Measurements from ENCODE around the gene KDM8.

KDM8 gene

DNA sequence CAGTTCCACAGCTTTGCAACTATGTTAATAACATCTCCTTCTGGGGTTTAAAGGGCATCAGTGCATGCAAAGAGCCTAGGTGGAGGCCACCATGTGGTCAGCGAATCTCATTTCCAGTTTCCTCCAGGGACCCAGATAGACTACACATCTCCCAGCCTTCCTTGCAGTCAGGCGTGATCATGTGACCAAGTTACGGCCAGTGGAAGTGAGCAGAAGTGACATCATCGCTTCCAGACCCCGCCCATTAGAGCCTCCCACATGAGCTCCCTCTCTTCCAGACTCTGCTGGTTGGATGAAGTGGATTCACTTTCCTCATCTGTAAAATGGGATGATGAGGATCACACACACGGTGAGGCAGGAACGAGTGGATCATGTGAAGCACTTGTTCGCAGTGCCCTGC is 27.4 kb upstream of the KDM8 start:
- Histone ChIP-seq H3K56ac (ENCODE audit: low read length) (no peak overlapping the region), H3K23ac (ENCODE audit: low read length) (no peak overlapping the region), H3K79me2 (ENCODE audit: control insufficient read depth, insufficient read depth, low read length) (no peaks in the 10 kb centered on the region), H2BK120ac (ENCODE audit: low read depth, low read length) (no peak overlapping the region), H4K5ac (ENCODE audit: low read length) (no peak overlapping the region), H2BK15ac (replicated peaks; ENCODE audit: low read depth) (no peak overlapping the region), H3K27ac (ENCODE audit: low read depth, low read length) (no peak overlapping the region), H3K18ac (ENCODE audit: low read length) (no peak overlapping the region), H3K4me2 (ENCODE audit: low read length) (no peak overlapping the region), H3K4me1 (ENCODE audit: control insufficient read depth, low read depth, low read length) (no peaks in the 10 kb centered on the region), H3K4ac (ENCODE audit: low read depth, low read length) (no peak overlapping the region), H3K9ac (ENCODE audit: low read length) (no peak overlapping the region), H2AK5ac (ENCODE audit: low read length) (no peak overlapping the region), H4K8ac (ENCODE audit: low read depth, low read length) (no peak overlapping the region), H3K27me3 (ENCODE audit: insufficient read depth, low read length, poor library complexity) (no peaks in the 10 kb centered on the region), H2BK5ac (ENCODE audit: low read length) (no peak overlapping the region), H3K36me3 (ENCODE audit: control insufficient read depth, insufficient read depth, low read length) (no peaks in the 10 kb centered on the region), H3K4me3 (ENCODE audit: low read length) (no peak overlapping the region), H3K79me1 (ENCODE audit: low read length) (no peaks in the 10 kb centered on the region)
- DNase-seq = peak; percentile 48
- no CpG with 5 or more reads among the region's 8 CpGs for WGBS (ENCODE audit: extremely low coverage, insufficient coverage, low lambda C conversion rate)

DNA sequence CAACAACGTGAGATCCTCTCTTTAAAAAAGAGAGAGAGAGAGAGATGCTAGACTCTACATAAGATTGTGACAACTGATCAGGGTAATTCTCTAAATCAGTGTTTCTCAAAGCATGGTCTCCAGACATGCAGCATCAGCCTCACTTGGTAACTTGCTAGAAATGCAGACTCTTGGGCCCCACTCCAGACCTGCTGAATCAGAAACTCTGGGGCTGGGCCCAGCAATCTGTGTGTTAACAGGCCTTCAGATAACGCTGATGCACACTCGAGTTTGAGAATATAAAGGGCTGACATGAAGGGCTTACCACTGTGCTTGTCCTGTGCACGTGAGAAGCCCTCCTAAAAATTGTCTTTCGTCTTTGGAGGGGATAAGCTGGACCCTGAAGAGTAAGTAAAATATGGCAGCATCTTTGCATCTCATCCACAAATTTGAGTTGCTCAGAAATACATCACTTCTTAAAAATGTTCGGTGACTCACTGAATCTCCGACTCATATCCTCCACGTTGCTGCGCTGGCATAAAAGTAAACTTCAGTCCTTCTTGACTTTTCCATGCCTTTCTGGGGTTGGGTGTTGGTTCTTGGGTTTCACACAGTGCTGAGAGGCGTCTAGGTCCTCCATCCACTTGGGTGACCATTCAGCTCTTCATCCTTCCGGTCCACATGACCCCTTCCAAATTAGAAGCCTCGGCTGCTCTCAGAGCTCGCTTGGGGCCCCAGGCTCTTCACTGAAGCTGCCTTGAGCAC is 26.1 kb upstream of the KDM8 start:
- Histone ChIP-seq H2BK15ac (replicated peaks; ENCODE audit: low read depth) (no peak overlapping the region), H3K4me1 (ENCODE audit: control insufficient read depth, low read depth, low read length) (no peaks in the 10 kb centered on the region), H3K4me2 (ENCODE audit: low read length) (no peak overlapping the region), H4K5ac (ENCODE audit: low read length) (no peak overlapping the region), H3K23ac (ENCODE audit: low read length) (no peak overlapping the region), H3K4me3 (ENCODE audit: low read length) (no peak overlapping the region), H3K27me3 (ENCODE audit: insufficient read depth, low read length, poor library complexity) (no peaks in the 10 kb centered on the region), H2BK5ac (ENCODE audit: low read length) (no peak overlapping the region), H3K36me3 (ENCODE audit: control insufficient read depth, insufficient read depth, low read length) (no peaks in the 10 kb centered on the region), H3K79me1 (ENCODE audit: low read length) (no peaks in the 10 kb centered on the region), H3K56ac (ENCODE audit: low read length) (no peak overlapping the region), H2BK120ac (ENCODE audit: low read depth, low read length) (no peak overlapping the region), H3K4ac (ENCODE audit: low read depth, low read length) (no peak overlapping the region), H2AK5ac (ENCODE audit: low read length) (no peak overlapping the region), H3K18ac (ENCODE audit: low read length) (no peak overlapping the region), H3K27ac (ENCODE audit: low read depth, low read length) (no peak overlapping the region), H3K79me2 (ENCODE audit: control insufficient read depth, insufficient read depth, low read length) (no peaks in the 10 kb centered on the region), H4K8ac (ENCODE audit: low read depth, low read length) (no peak overlapping the region), H3K9ac (ENCODE audit: low read length) (no peak overlapping the region)
- no peak for DNase-seq
- no CpG with 5 or more reads among the region's 13 CpGs for WGBS (ENCODE audit: extremely low coverage, insufficient coverage, low lambda C conversion rate)

DNA sequence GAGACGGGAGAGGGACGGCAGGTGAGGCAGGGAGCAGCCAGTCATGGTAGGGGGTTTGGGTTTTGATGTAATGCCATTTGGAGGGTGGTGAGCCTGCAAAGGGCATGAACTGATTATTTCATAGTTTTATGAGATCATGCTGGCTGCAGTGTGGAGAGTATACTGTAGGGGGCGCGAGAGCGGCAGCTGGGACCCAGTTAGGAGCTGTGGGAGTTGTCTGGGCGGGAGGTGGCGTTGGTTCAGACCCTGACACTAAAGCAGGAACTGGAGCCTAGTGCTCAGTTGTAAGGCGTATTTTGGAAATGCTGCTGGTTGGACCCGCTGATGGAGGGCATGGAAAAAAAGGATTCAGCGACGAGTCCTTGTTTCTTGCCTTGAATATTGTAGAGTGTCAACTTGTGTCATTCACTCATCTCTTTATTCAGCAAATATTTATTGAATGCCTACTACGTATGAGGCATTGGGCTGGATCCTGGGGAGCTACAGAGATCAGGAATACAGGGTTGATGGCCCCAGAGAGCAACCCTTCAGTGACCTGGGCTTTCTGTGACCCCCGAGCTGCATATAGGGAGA is 23.7 kb upstream of the KDM8 start:
- no peaks in the 10 kb centered on the region for H3K4me1 ChIP-seq (ENCODE audit: control insufficient read depth, low read depth, low read length)
- H2AK5ac ChIP-seq (ENCODE audit: low read length) = no peak overlapping the region
- no peak overlapping the region for H2BK15ac ChIP-seq (replicated peaks; ENCODE audit: low read depth)
- H3K79me2 ChIP-seq (ENCODE audit: control insufficient read depth, insufficient read depth, low read length) = no peaks in the 10 kb centered on the region
- no peaks in the 10 kb centered on the region for H3K36me3 ChIP-seq (ENCODE audit: control insufficient read depth, insufficient read depth, low read length)
- H3K27me3 ChIP-seq (ENCODE audit: insufficient read depth, low read length, poor library complexity) = no peaks in the 10 kb centered on the region
- H3K4ac ChIP-seq (ENCODE audit: low read depth, low read length) = no peak overlapping the region
- no CpG with 5 or more reads among the region's 13 CpGs for WGBS (ENCODE audit: extremely low coverage, insufficient coverage, low lambda C conversion rate)
- peak; percentile 83 for DNase-seq
- peak overlapping the region; percentile 70 for H3K56ac ChIP-seq (ENCODE audit: low read length)
- H3K27ac ChIP-seq (ENCODE audit: low read depth, low read length) = no peak overlapping the region
- no peak overlapping the region for H3K23ac ChIP-seq (ENCODE audit: low read length)
- H2BK5ac ChIP-seq (ENCODE audit: low read length) = no peak overlapping the region
- no peak overlapping the region for H3K4me3 ChIP-seq (ENCODE audit: low read length)
- no peak overlapping the region for H3K4me2 ChIP-seq (ENCODE audit: low read length)
- H2BK120ac ChIP-seq (ENCODE audit: low read depth, low read length) = no peak overlapping the region
- H3K9ac ChIP-seq (ENCODE audit: low read length) = peak overlapping the region; percentile 36
- no peak overlapping the region for H4K5ac ChIP-seq (ENCODE audit: low read length)
- H3K18ac ChIP-seq (ENCODE audit: low read length) = no peak overlapping the region
- no peaks in the 10 kb centered on the region for H3K79me1 ChIP-seq (ENCODE audit: low read length)
- no peak overlapping the region for H4K8ac ChIP-seq (ENCODE audit: low read depth, low read length)

DNA sequence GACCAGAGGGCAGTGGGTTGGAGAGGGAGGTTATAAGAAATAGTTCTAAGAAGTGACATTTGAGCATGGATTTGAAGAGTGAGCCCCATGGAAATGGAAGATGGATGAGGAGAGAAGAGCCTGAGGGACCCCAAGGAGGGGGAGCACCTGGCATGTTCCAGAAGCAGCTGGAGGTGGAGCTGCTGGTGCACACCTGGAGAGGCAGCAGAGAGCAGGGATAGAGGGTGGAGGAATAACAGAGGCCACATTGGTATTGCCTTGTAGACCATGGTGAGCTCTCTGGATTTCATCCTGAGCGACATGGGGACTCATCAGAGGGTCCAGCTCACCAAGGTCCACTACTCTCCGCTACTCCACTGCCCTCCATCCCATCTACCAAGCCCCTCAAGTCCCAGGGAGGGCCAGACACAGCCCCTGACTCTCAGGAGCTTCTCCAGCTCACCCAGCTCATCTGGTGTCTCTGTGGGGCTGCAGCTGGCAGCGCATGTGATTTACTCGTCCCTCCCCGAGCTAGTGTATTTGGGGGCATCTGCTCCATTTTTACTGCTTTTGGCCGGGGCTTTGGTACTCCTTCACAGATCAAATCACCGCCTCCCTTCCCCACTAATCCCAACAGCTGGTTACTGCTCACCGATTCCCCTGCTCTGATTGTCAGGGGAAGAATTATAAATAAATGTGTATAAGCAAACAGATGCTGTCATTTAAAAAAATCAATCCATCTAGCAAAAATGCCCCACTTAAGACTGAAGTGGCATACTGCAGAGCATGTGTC is 22.1 kb upstream of the KDM8 start:
- H2AK5ac ChIP-seq (ENCODE audit: low read length) = no peak overlapping the region
- H3K27ac ChIP-seq (ENCODE audit: low read depth, low read length) = no peak overlapping the region
- no peak overlapping the region for H3K4me3 ChIP-seq (ENCODE audit: low read length)
- no peak overlapping the region for H3K4me2 ChIP-seq (ENCODE audit: low read length)
- H2BK120ac ChIP-seq (ENCODE audit: low read depth, low read length) = no peak overlapping the region
- H3K27me3 ChIP-seq (ENCODE audit: insufficient read depth, low read length, poor library complexity) = no peaks in the 10 kb centered on the region
- no peak overlapping the region for H3K23ac ChIP-seq (ENCODE audit: low read length)
- no peak overlapping the region for H2BK15ac ChIP-seq (replicated peaks; ENCODE audit: low read depth)
- H3K36me3 ChIP-seq (ENCODE audit: control insufficient read depth, insufficient read depth, low read length) = no peaks in the 10 kb centered on the region
- H3K18ac ChIP-seq (ENCODE audit: low read length) = no peak overlapping the region
- no peak overlapping the region for H4K5ac ChIP-seq (ENCODE audit: low read length)
- H3K56ac ChIP-seq (ENCODE audit: low read length) = no peak overlapping the region
- H3K79me1 ChIP-seq (ENCODE audit: low read length) = no peaks in the 10 kb centered on the region
- H3K4me1 ChIP-seq (ENCODE audit: control insufficient read depth, low read depth, low read length) = no peaks in the 10 kb centered on the region
- H4K8ac ChIP-seq (ENCODE audit: low read depth, low read length) = no peak overlapping the region
- no peaks in the 10 kb centered on the region for H3K79me2 ChIP-seq (ENCODE audit: control insufficient read depth, insufficient read depth, low read length)
- DNase-seq = peak; percentile 25
- H2BK5ac ChIP-seq (ENCODE audit: low read length) = no peak overlapping the region
- no peak overlapping the region for H3K4ac ChIP-seq (ENCODE audit: low read depth, low read length)
- H3K9ac ChIP-seq (ENCODE audit: low read length) = no peak overlapping the region
- no CpG with 5 or more reads among the region's 8 CpGs for WGBS (ENCODE audit: extremely low coverage, insufficient coverage, low lambda C conversion rate)

DNA sequence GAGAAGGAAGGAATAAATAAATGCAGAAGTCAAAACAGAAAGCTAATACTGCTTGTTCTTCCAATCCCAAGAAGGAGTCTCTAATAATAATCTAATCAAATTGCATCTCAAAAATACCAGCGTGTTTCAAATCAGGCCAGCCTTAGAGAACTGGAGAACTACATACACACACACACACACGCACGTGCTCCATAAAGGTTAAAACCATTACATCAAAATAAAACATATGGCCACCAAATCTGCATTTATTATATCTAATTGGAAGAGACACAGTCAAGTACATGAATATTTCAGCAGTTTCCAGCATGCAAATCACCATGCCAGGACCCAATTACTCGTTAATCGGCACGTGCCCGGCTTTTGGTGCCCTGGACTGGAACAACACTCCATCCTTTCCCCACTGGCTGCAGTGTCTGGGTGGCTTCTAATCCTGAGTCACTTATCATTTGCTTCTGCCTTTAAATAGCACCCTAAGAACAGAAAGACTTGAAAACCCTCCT is 20.4 kb upstream of the KDM8 start:
- Histone ChIP-seq H2AK5ac (ENCODE audit: low read length) (no peak overlapping the region), H3K4me1 (ENCODE audit: control insufficient read depth, low read depth, low read length) (no peaks in the 10 kb centered on the region), H3K4me2 (ENCODE audit: low read length) (no peak overlapping the region), H3K4ac (ENCODE audit: low read depth, low read length) (no peak overlapping the region), H2BK120ac (ENCODE audit: low read depth, low read length) (no peak overlapping the region), H3K27ac (ENCODE audit: low read depth, low read length) (no peak overlapping the region), H3K18ac (ENCODE audit: low read length) (no peak overlapping the region), H3K79me2 (ENCODE audit: control insufficient read depth, insufficient read depth, low read length) (no peaks in the 10 kb centered on the region), H2BK15ac (replicated peaks; ENCODE audit: low read depth) (no peak overlapping the region), H3K9ac (ENCODE audit: low read length) (no peak overlapping the region), H3K36me3 (ENCODE audit: control insufficient read depth, insufficient read depth, low read length) (no peaks in the 10 kb centered on the region), H3K27me3 (ENCODE audit: insufficient read depth, low read length, poor library complexity) (no peaks in the 10 kb centered on the region), H3K23ac (ENCODE audit: low read length) (no peak overlapping the region), H4K5ac (ENCODE audit: low read length) (no peak overlapping the region), H2BK5ac (ENCODE audit: low read length) (no peak overlapping the region), H3K4me3 (ENCODE audit: low read length) (no peak overlapping the region), H4K8ac (ENCODE audit: low read depth, low read length) (no peak overlapping the region), H3K79me1 (ENCODE audit: low read length) (no peaks in the 10 kb centered on the region), H3K56ac (ENCODE audit: low read length) (no peak overlapping the region)
- DNase-seq = no peak
- WGBS (ENCODE audit: extremely low coverage, insufficient coverage, low lambda C conversion rate) = no CpG with 5 or more reads among the region's 7 CpGs
